Uterus (tissue), 4 donors: Measurements from ENCODE around the gene PIK3CB. TPM values are rescaled to one million over a fixed set of nuclear protein-coding genes. Genes with fewer than 3 reads are reported as not detected.

Experiments
- DNase-seq, 2 donors: peaks; one replicate each; pipeline ENCODE4 v3.0.0-alpha.2; 2019 to 2020
- H3K27ac ChIP-seq, 2 donors: fragments of 200-600 bp; sonication (generic); 1 replicate in 1 of 2; 2 replicates in 1 of 2; pipeline ENCODE4 v1.5.1; 2016 to 2018
- H3K27me3 ChIP-seq, 2 donors: fragments of 200-600 bp; sonication (generic); one replicate each; pipeline ENCODE4 v1.5.1; 2018 to 2019; ENCODE audit warnings: control low read depth in 1 of 2
- H3K36me3 ChIP-seq, 2 donors: fragments of 200-600 bp; sonication (generic); one replicate each; pipeline ENCODE4 v1.5.1; 2019; ENCODE audit warnings: control low read depth in 1 of 2
- H3K4me1 ChIP-seq, 2 donors: fragments of 200-600 bp; sonication (generic); one replicate each; pipeline ENCODE4 v1.5.1; 2018 to 2019; ENCODE audit warnings: control low read depth in 1 of 2
- H3K4me3 ChIP-seq, 2 donors: fragments of 200-600 bp; sonication (generic); 1 replicate in 1 of 2; 2 replicates in 1 of 2; pipeline ENCODE4 v1.5.1; 2018 to 2019; ENCODE audit warnings: mild to moderate bottlenecking in 1 of 2
- H3K9me3 ChIP-seq, 2 donors: fragments of 200-600 bp; sonication (generic); one replicate each; pipeline ENCODE4 v1.5.1; 2019; ENCODE audit warnings: control low read depth in 1 of 2
- CTCF ChIP-seq, 4 experiments: fragments of 200-600 bp in 2 of 4; fragments of 450-650 bp in 2 of 4; sonication (generic) in 2 of 4; IDR thresholded peaks; one replicate each; pipeline ENCODE4 v1.5.1; 2016 to 2019; ENCODE audit warnings: antibody characterized with exemption in 4 of 4, mild to moderate bottlenecking in 2 of 4, moderate library complexity in 1 of 4
- POLR2A ChIP-seq, 2 donors: fragments of 450-650 bp; IDR thresholded peaks; one replicate each; pipeline ENCODE4 v1.6.1; 2016; ENCODE audit warnings: antibody characterized with exemption in 2 of 2, mild to moderate bottlenecking in 1 of 2, moderate library complexity in 1 of 2
- intact Hi-C: fragments of 100-400 bp; cut with DNase I; formaldehyde crosslinking; loops from one replicate; pipeline ENCODE4 v1.15.1; 2023; ENCODE audit warnings: low total_unique reads
- total RNA-seq, 4 donors: library from RNA; depleted of rRNA in 3 of 4; stranded (reverse); fragments of >200 nt in 3 of 4; gene quantifications; one replicate each; pipeline versions ENCODE4 v1.1.0 to v1.2.4, GENCODE V29; 2014 to 2023
- donor health status: DM: yes; HTN: yes; CAD: no.

Gene PIK3CB
- total RNA-seq, 4 donors from 2014 or later, result 5.6 to 37.5 (median 17.0) TPM

- H3K27ac ChIP-seq, result no peak overlapping the region
- H3K36me3 ChIP-seq, result no peaks in the 10 kb centered on the region
- intact Hi-C loops, result no loop called here
- H3K4me3 ChIP-seq, result no peak overlapping the region
- H3K27me3 ChIP-seq, result no peaks in the 10 kb centered on the region
- no peak for TF ChIP-seq POLR2A (IDR thresholded peaks at IDR 0.05)
- TF ChIP-seq CTCF (IDR thresholded peaks at IDR 0.05), result no peak
- no peaks in the 10 kb centered on the region for H3K9me3 ChIP-seq
- DNase-seq, result no peak
- no peaks in the 10 kb centered on the region for H3K4me1 ChIP-seq
Observed at GRCh38 chr3:138781012-138781470, 53.7 kb downstream of the PIK3CB start.

DNA sequence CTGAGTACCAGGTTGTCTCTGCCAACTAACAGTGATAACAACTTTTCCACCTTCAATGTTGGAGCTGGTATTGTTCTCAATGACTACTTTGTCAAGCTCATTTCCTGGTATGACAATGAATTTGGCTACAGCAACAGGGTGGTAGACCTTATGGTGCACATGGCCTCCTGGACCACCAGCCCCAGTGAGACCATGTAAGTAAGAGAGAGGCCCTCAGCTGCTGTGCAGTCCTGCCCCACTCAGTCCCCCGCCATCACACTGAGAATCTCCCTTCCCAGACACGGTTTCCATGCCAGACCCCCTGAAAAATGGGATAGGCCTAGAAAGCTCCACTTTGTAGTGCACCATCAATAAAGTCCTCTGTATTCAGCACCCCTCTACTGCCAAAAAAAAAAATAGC, 56.1 kb downstream of the PIK3CB start:
- intact Hi-C loops, result no loop called here
- H3K27me3 ChIP-seq, result no peaks in the 10 kb centered on the region
- H3K4me1 ChIP-seq, result peaks cover 0 to 19% of the 10 kb centered on the region in 2 donors
- no peak for TF ChIP-seq POLR2A (IDR thresholded peaks at IDR 0.05)
- no peak for TF ChIP-seq CTCF (IDR thresholded peaks at IDR 0.05)
- no peak overlapping the region for H3K4me3 ChIP-seq
- DNase-seq, result no peak
- no peaks in the 10 kb centered on the region for H3K9me3 ChIP-seq
- H3K36me3 ChIP-seq, result no peaks in the 10 kb centered on the region
- H3K27ac ChIP-seq, result no peak overlapping the region

- H3K36me3 ChIP-seq, result no peaks in the 10 kb centered on the region
- peaks cover 0 to 19% of the 10 kb centered on the region in 2 donors for H3K4me1 ChIP-seq
- H3K27me3 ChIP-seq, result no peaks in the 10 kb centered on the region
- H3K9me3 ChIP-seq, result no peaks in the 10 kb centered on the region
- TF ChIP-seq POLR2A (IDR thresholded peaks at IDR 0.05), result no peak
- no peak for DNase-seq
- intact Hi-C loops, result no loop called here
- no peak overlapping the region for H3K27ac ChIP-seq
- H3K4me3 ChIP-seq, result no peak overlapping the region
Observed at GRCh38 chr3:138776961-138777360, 57.8 kb downstream of the PIK3CB start.

DNA sequence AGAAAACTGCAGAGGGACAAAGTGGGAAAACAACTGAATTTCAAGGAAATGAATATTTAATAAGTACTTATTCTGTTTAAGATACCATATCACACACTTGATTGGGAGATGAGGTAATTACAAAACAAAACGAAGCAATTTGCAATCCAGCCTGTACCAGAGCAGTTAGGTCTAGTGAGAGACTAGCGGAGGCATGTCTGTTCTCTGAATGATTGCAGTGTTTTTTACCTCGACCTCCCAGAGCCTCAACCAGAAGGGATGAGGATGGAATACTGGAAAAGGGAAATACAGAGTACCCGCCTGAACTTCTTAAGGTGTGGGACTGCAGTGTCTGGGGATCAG, 59.5 kb downstream of the PIK3CB start:
- Histone ChIP-seq H3K27ac (peak overlapping the region; percentile 46 to 78), H3K4me3 (no peak overlapping the region), H3K36me3 (no peaks in the 10 kb centered on the region), H3K9me3 (no peaks in the 10 kb centered on the region), H3K27me3 (no peaks in the 10 kb centered on the region), H3K4me1 (peaks cover 0 to 19% of the 10 kb centered on the region in 2 donors)
- intact Hi-C loops, result no loop called here
- TF ChIP-seq POLR2A (IDR thresholded peaks at IDR 0.05), result no peak
- no peak for TF ChIP-seq CTCF (IDR thresholded peaks at IDR 0.05)
- DNase-seq, result no peak

- Histone ChIP-seq H3K4me3 (no peak overlapping the region), H3K27me3 (no peaks in the 10 kb centered on the region), H3K9me3 (no peaks in the 10 kb centered on the region), H3K27ac (peak overlapping the region; percentile 46 to 78), H3K4me1 (peaks cover 0 to 19% of the 10 kb centered on the region in 2 donors), H3K36me3 (no peaks in the 10 kb centered on the region)
- TF ChIP-seq POLR2A (IDR thresholded peaks at IDR 0.05), result no peak
- DNase-seq, result peak; percentile 31 to 79
- intact Hi-C loops, result no loop called here
Observed at GRCh38 chr3:138774529-138775253, 60.0 kb downstream of the PIK3CB start.

- Histone ChIP-seq H3K4me3 (no peak overlapping the region), H3K4me1 (peaks cover 0 to 19% of the 10 kb centered on the region in 2 donors), H3K36me3 (no peaks in the 10 kb centered on the region), H3K9me3 (no peaks in the 10 kb centered on the region), H3K27me3 (no peaks in the 10 kb centered on the region), H3K27ac (no peak overlapping the region)
- intact Hi-C loops, result no loop called here
- TF ChIP-seq CTCF (IDR thresholded peaks at IDR 0.05), result no peak
- no peak for TF ChIP-seq POLR2A (IDR thresholded peaks at IDR 0.05)
- no peak for DNase-seq
Observed at GRCh38 chr3:138771585-138771984, 63.1 kb downstream of the PIK3CB start.
